Stimulated activated CD4-positive, alpha-beta T cell treated with anti-CD3 and anti-CD28 coated beads, Interleukin-1b, Interleukin-23, amount 100 ng/mL, for 1 hour (primary cell): ENCODE data around the gene ZMYND8.
"Not testable (repeated sequence)": the region's sequence is repeated elsewhere in the genome, so short reads cannot be mapped to it uniquely, and the experiment has no call there.

Source experiments
- DNase-seq, 2 donors: peaks; one replicate each; pipeline ENCODE4 v3.0.0-alpha.2; 2020; ENCODE audit warnings: low read depth in 2 of 2

ZMYND8 gene

GRCh38 chr20:47310729-47311128, 45.8 kb downstream of the ZMYND8 start:
- no peak for DNase-seq

- DNase-seq: no peak
Observed at GRCh38 chr20:47309806-47310426, 46.6 kb downstream of the ZMYND8 start.

GRCh38 chr20:47309394-47309793, 47.1 kb downstream of the ZMYND8 start:
- DNase-seq: no peak

- not testable (repeated sequence) for DNase-seq
Observed at GRCh38 chr20:47307569-47307968, 48.9 kb downstream of the ZMYND8 start.

GRCh38 chr20:47306755-47307370, 49.6 kb downstream of the ZMYND8 start:
- no peak for DNase-seq

GRCh38 chr20:47306095-47306494, 50.4 kb downstream of the ZMYND8 start:
- DNase-seq: no peak

GRCh38 chr20:47305667-47306066, 50.8 kb downstream of the ZMYND8 start:
- DNase-seq: no peak

GRCh38 chr20:47304287-47304686, 52.2 kb downstream of the ZMYND8 start:
- DNase-seq: no peak

- DNase-seq: no peak
Observed at GRCh38 chr20:47303736-47304135, 52.8 kb downstream of the ZMYND8 start.

GRCh38 chr20:47300071-47300470, 56.4 kb downstream of the ZMYND8 start:
- no peak for DNase-seq

GRCh38 chr20:47298624-47299023, 57.9 kb downstream of the ZMYND8 start:
- DNase-seq: no peak

GRCh38 chr20:47297746-47298145, 58.8 kb downstream of the ZMYND8 start:
- no peak for DNase-seq

GRCh38 chr20:47296950-47297349, 59.5 kb downstream of the ZMYND8 start:
- DNase-seq: no peak

GRCh38 chr20:47295921-47296426, 60.5 kb downstream of the ZMYND8 start:
- DNase-seq: no peak

- DNase-seq: no peak
Observed at GRCh38 chr20:47295129-47295813, 61.2 kb downstream of the ZMYND8 start.

- DNase-seq: no peak
Observed at GRCh38 chr20:47293631-47294030, 62.9 kb downstream of the ZMYND8 start.

GRCh38 chr20:47292581-47292980, 63.9 kb downstream of the ZMYND8 start:
- no peak for DNase-seq

- DNase-seq: no peak
Observed at GRCh38 chr20:47290666-47291430, 65.7 kb downstream of the ZMYND8 start.

GRCh38 chr20:47290008-47290407, 66.5 kb downstream of the ZMYND8 start:
- no peak for DNase-seq

- DNase-seq: no peak
Observed at GRCh38 chr20:47289096-47289495, 67.4 kb downstream of the ZMYND8 start.

GRCh38 chr20:47288530-47288929, 68.0 kb downstream of the ZMYND8 start:
- DNase-seq: not testable (repeated sequence)

- DNase-seq: no peak
Observed at GRCh38 chr20:47287609-47288144, 68.8 kb downstream of the ZMYND8 start.
